Measurements from ENCODE around the gene CMPK1. TPM values are rescaled to one million over a fixed set of nuclear protein-coding genes. Genes with fewer than 3 reads are reported as not detected.

The CMPK1 gene
- total and polyA plus RNA-seq, 2 of the 4 experiments (the other 2 are of a cell fraction), result 23.1 to 31.9 TPM

DNA sequence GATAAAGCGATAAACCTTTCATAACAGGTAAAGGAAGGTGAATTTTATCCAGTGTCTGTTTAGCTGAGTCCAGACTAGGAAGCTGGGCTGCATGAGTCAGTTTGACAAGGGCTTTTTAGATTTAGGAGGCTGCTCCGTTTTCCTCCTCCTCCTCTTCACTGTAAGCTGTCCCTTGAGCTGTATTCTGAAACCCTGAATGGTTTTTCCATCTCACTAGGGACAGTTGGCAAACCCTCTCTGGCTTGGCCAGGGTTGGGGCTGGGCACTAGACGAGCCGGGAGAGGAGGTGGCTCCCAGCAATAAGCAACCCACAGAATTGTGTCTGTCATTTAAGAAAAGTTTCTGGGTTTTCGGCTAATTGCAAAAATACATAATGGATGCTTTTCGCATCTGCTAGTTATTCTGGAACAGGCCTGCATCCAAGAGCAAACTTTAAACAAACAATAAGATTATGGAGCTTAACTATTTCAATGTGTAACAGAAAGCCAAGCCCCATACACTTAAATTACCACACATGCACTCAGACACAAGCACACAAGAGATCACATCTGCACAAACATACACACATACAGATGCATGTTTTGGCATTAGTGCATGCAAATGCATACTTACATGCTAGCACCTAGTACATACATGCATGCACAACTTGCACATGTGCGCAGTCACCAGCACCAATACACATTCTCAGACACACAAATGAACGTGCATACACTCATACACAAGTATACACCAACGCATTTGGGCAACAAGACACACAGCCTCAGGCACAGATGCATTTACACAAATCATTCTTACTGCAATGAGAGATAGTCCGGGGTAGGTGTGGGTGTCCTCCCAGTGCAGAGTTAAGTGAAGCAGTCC, 54.7 kb downstream of the CMPK1 start:
- 0% methylated on average over 2 of the region's 10 CpGs; no CpG with 5 or more reads in 1 of the 2 experiments for WGBS, 2 experiments (ENCODE audit: extremely low coverage in 2 of 2, insufficient read length in 1 of 2)
- Histone ChIP-seq H3K9me1 (ENCODE audit: insufficient read depth, low read length) (no peaks in the 10 kb centered on the region), H4K5ac (ENCODE audit: low read depth, low read length) (no peak overlapping the region), H2BK120ac (ENCODE audit: low read depth, low read length) (no peak overlapping the region), H3K4me2 (ENCODE audit: low read depth, low read length) (peak overlapping the region; percentile 23; the same call in 1 of the 2 replicates), H2AFZ (replicated peaks; ENCODE audit: low read length, poor library complexity) (peak overlapping the region; percentile 1), H3K36me3 (ENCODE audit: control insufficient read depth, insufficient read depth, low read length) (no peaks in the 10 kb centered on the region), H3K4ac (ENCODE audit: low read depth, low read length) (no peak overlapping the region), H4K20me1 (ENCODE audit: insufficient read depth, low read length) (peaks cover 8% of the 10 kb centered on the region; the same call in 1 of the 2 replicates), H4K91ac (ENCODE audit: insufficient read depth, low read depth, low read length) (no peak overlapping the region), H3K9me3 (ENCODE audit: control insufficient read depth, insufficient read depth, low read length) (no peaks in the 10 kb centered on the region), H3K9ac (ENCODE audit: low read depth, low read length) (no peak overlapping the region), H3K27me3 (ENCODE audit: control insufficient read depth, insufficient read depth, low read length) (no peaks in the 10 kb centered on the region; the same call in 1 of the 2 replicates), H3K56ac (ENCODE audit: extremely low read depth, insufficient read depth, low read length) (no peak overlapping the region), H2AK9ac (replicated peaks; ENCODE audit: low read depth, low read length, poor library complexity) (no peak overlapping the region), H3K14ac (replicated peaks; ENCODE audit: low read depth, low read length) (no peak overlapping the region), H2BK5ac (ENCODE audit: low read depth, low read length, poor library complexity, severe bottlenecking) (no peak overlapping the region), H2AK5ac (ENCODE audit: low read depth, low read length) (no peak overlapping the region), H3K4me1 (ENCODE audit: control insufficient read depth, insufficient read depth, low read length) (peaks cover 2% of the 10 kb centered on the region; the same call in 1 of the 2 replicates), H3K4me3 (ENCODE audit: insufficient read depth, low read depth, low read length) (no peak overlapping the region), H3K27ac (ENCODE audit: insufficient read depth, low read length) (no peak overlapping the region), H3K79me1 (ENCODE audit: low read depth in 1 of 2, low read length in 2 of 2) (no peaks in the 10 kb centered on the region), H4K8ac (ENCODE audit: low read depth in 2 of 2, low read length in 2 of 2) (no peak overlapping the region), H3K18ac (ENCODE audit: low read depth, low read length) (no peak overlapping the region), H2BK15ac (ENCODE audit: low read depth, low read length) (no peak overlapping the region), H3K23ac (ENCODE audit: low read depth, low read length) (no peak overlapping the region; the same call in 1 of the 2 replicates), H2BK20ac (ENCODE audit: low read depth, low read length) (no peak overlapping the region)
- DNase-seq (peak; percentile 30), ATAC-seq (ENCODE audit: low read depth) (peak; percentile 50)
- ChIA-PET CTCF (interaction anchor here (0.6 to 2.4 kb wide), 20 partner anchors 11 to 338 kb away, joined by 3 to 13 read pairs (median 5); partner anchors contain the start of gene FOXD2), POLR2A (ENCODE audit: unreplicated experiment) (no interaction called here)
- dilution Hi-C loops (cut with HindIII; ENCODE audit: low sequenced_read_pairs, unreplicated experiment) (no loop called here), in situ Hi-C loops (cut with MboI; ENCODE audit: low sequenced_read_pairs) (loop anchor here (5.0 kb wide), 1 partner anchor 34 kb away; no protein-coding TSS in a partner anchor), intact Hi-C loops (cut with micrococcal nuclease) (loop anchor here (1.0 to 2.0 kb wide), 5 partner anchors 36 to 338 kb away; no protein-coding TSS in a partner anchor)
- BruUV-seq (replicated peaks), result no TSS peak
- TF ChIP-seq FOS (IDR thresholded peaks at IDR 0.05; ENCODE audit: low read depth, low read length), result no peak
- TF ChIP-seq, protein P1, sequence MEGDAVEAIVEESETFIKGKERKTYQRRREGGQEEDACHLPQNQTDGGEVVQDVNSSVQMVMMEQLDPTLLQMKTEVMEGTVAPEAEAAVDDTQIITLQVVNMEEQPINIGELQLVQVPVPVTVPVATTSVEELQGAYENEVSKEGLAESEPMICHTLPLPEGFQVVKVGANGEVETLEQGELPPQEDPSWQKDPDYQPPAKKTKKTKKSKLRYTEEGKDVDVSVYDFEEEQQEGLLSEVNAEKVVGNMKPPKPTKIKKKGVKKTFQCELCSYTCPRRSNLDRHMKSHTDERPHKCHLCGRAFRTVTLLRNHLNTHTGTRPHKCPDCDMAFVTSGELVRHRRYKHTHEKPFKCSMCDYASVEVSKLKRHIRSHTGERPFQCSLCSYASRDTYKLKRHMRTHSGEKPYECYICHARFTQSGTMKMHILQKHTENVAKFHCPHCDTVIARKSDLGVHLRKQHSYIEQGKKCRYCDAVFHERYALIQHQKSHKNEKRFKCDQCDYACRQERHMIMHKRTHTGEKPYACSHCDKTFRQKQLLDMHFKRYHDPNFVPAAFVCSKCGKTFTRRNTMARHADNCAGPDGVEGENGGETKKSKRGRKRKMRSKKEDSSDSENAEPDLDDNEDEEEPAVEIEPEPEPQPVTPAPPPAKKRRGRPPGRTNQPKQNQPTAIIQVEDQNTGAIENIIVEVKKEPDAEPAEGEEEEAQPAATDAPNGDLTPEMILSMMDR (conservative IDR thresholded peaks at IDR 0.05; ENCODE audit: low read depth, low read length), result no peak
- TF ChIP-seq CEBPB (IDR thresholded peaks at IDR 0.05; ENCODE audit: low read depth, low read length), result no peak
- TF ChIP-seq, protein P2, sequence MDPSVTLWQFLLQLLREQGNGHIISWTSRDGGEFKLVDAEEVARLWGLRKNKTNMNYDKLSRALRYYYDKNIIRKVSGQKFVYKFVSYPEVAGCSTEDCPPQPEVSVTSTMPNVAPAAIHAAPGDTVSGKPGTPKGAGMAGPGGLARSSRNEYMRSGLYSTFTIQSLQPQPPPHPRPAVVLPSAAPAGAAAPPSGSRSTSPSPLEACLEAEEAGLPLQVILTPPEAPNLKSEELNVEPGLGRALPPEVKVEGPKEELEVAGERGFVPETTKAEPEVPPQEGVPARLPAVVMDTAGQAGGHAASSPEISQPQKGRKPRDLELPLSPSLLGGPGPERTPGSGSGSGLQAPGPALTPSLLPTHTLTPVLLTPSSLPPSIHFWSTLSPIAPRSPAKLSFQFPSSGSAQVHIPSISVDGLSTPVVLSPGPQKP (IDR thresholded peaks at IDR 0.05; ENCODE audit: borderline replicate concordance, low read depth, low read length), result no peak
- TF ChIP-seq SMC3 (IDR thresholded peaks at IDR 0.05; ENCODE audit: low read depth, low read length), result no peak
- TF ChIP-seq MXI1 (IDR thresholded peaks at IDR 0.05; ENCODE audit: borderline replicate concordance, low read depth, low read length), result no peak
- no peak for TF ChIP-seq BHLHE40 (IDR thresholded peaks at IDR 0.05; ENCODE audit: low read depth, low read length)
- TF ChIP-seq CHD1 (IDR thresholded peaks at IDR 0.05; ENCODE audit: low read depth, low read length), result no peak
- TF ChIP-seq RAD21 (IDR thresholded peaks at IDR 0.05; ENCODE audit: low read length), result no peak
- TF ChIP-seq MAZ (IDR thresholded peaks at IDR 0.05; ENCODE audit: borderline replicate concordance, low read depth, low read length), result no peak
- TF ChIP-seq NFE2L2 (IDR thresholded peaks at IDR 0.05; ENCODE audit: low read depth, low read length), result no peak
- no peak for TF ChIP-seq MAFK (IDR thresholded peaks at IDR 0.05; ENCODE audit: low read depth, low read length)
- TF ChIP-seq RCOR1 (IDR thresholded peaks at IDR 0.05; ENCODE audit: insufficient replicate concordance, low read length), result no peak
